Measurements from ENCODE around the gene COL17A1. TPM values are rescaled to one million over a fixed set of nuclear protein-coding genes. Genes with fewer than 3 reads are reported as not detected.

Gene COL17A1
- total RNA-seq, 1 donor from 2014 or later, result 10.1 TPM

DNA sequence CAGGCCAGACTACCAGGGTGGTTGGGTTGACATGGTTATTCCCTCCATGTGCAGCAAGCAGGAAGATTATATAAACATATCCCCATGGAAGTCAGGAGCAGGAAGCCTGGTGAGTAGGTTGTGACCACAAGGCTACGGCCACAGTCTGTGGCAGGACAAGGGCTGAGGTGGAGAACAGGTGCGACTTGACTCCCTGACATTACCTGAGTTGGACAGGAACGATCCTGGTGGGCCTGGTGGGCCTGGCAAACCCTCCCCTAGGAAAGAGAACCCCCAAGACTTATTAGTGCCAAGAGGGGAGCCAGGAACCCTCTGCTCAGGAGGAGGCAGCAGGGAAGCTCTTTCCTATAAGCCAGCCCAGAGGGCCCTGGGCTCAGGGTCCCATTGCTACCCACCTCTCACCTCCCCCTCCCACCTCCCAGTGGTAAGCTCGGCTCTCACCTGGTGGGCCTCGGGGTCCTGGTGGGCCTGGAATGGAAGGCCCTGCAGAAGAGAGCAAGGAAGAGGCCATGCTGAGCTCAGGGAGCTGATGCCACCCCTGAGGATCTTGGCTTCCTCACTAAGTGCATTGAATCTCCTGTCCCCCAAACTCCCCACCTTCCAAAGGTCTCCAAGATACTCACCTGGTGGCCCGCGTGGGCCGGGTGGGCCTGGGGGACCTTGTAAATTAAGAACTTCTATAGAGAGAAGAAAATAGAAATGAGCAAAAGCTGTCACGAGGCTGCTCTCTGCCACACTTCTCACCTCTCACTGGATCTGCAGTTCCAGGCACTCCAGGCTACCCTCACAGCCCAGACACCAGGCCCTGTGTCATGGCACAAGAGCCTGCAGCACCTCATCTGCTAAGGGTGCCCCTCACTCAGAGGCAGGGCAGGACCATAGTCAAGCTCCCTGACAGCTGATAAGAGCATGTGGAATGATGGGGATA is 44.6 kb downstream of the COL17A1 start:
- H2AFZ ChIP-seq (ENCODE audit: low read depth, low read length), result no peak overlapping the region
- no peaks in the 10 kb centered on the region for H3K9me3 ChIP-seq (ENCODE audit: insufficient read depth, low read depth, low read length)
- H3K79me2 ChIP-seq (ENCODE audit: insufficient read depth, low read length), result no peaks in the 10 kb centered on the region
- peaks cover 2% of the 10 kb centered on the region for H3K9me3 Mint-ChIP-seq (ENCODE audit: unreplicated experiment)
- H3K4me1 ChIP-seq (ENCODE audit: insufficient read depth, low read length), result no peaks in the 10 kb centered on the region
- no peak overlapping the region for H3K9ac ChIP-seq (ENCODE audit: low read length)
- TF ChIP-seq EZH2 (IDR thresholded peaks at IDR 0.05; ENCODE audit: insufficient read depth, low read length), result no peak
- TF ChIP-seq, protein P1, sequence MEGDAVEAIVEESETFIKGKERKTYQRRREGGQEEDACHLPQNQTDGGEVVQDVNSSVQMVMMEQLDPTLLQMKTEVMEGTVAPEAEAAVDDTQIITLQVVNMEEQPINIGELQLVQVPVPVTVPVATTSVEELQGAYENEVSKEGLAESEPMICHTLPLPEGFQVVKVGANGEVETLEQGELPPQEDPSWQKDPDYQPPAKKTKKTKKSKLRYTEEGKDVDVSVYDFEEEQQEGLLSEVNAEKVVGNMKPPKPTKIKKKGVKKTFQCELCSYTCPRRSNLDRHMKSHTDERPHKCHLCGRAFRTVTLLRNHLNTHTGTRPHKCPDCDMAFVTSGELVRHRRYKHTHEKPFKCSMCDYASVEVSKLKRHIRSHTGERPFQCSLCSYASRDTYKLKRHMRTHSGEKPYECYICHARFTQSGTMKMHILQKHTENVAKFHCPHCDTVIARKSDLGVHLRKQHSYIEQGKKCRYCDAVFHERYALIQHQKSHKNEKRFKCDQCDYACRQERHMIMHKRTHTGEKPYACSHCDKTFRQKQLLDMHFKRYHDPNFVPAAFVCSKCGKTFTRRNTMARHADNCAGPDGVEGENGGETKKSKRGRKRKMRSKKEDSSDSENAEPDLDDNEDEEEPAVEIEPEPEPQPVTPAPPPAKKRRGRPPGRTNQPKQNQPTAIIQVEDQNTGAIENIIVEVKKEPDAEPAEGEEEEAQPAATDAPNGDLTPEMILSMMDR (IDR thresholded peaks at IDR 0.05; ENCODE audit: insufficient read depth, low read depth, low read length), result no peak
- H3K27me3 Mint-ChIP-seq (ENCODE audit: low read depth, unreplicated experiment), result peaks cover 10% of the 10 kb centered on the region
- H3K4me3 Mint-ChIP-seq (ENCODE audit: unreplicated experiment), result no peak overlapping the region
- peaks cover 1% of the 10 kb centered on the region for H3K4me1 Mint-ChIP-seq (ENCODE audit: low read depth, unreplicated experiment)
- no peaks in the 10 kb centered on the region for H3K36me3 ChIP-seq (ENCODE audit: insufficient read depth, low read length)
- peaks cover 2% of the 10 kb centered on the region for H3K36me3 Mint-ChIP-seq (ENCODE audit: low read depth, unreplicated experiment)
- peaks cover 2% of the 10 kb centered on the region for H3K27me3 ChIP-seq (ENCODE audit: insufficient read depth, low read length)
- no peak overlapping the region for H3K4me2 ChIP-seq (ENCODE audit: low read length)
- FAIRE-seq (no peak), DNase-seq (ENCODE audit: low read depth) (no peak)
- H3K27ac Mint-ChIP-seq (ENCODE audit: unreplicated experiment), result no peak overlapping the region
- no peak overlapping the region for H3K27ac ChIP-seq (ENCODE audit: low read depth, low read length)
- H3K4me3 ChIP-seq (ENCODE audit: insufficient read depth, low read depth, low read length), result no peak overlapping the region
- H4K20me1 ChIP-seq (ENCODE audit: insufficient read depth, low read length), result no peaks in the 10 kb centered on the region

DNA sequence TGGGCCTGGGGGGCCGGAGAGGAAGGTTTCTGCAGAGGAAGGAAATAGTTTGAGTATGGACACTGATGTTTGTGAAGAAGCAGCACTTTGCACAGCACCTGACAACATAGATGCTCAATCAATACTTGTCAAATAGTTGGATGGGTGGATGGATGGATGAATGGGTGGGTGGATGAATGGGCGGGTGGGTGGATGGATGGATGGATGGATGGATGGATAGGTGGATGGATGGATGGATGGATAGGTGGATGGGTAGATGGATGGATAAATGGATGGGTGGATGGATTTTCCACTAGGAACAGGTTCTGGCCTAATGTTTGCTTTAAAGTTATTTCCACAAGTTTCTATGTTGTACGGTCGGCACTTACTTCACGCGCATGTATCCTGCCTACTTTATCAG is 45.3 kb downstream of the COL17A1 start:
- no peaks in the 10 kb centered on the region for H3K9me3 ChIP-seq (ENCODE audit: insufficient read depth, low read depth, low read length)
- no peak for TF ChIP-seq EZH2 (IDR thresholded peaks at IDR 0.05; ENCODE audit: insufficient read depth, low read length)
- TF ChIP-seq, protein P1 (IDR thresholded peaks at IDR 0.05; ENCODE audit: insufficient read depth, low read depth, low read length), result no peak
- H3K4me3 ChIP-seq (ENCODE audit: insufficient read depth, low read depth, low read length), result no peak overlapping the region
- FAIRE-seq (no peak), DNase-seq (ENCODE audit: low read depth) (no peak)
- no peak overlapping the region for H3K4me3 Mint-ChIP-seq (ENCODE audit: unreplicated experiment)
- H3K27me3 ChIP-seq (ENCODE audit: insufficient read depth, low read length), result peaks cover 2% of the 10 kb centered on the region
- H3K36me3 Mint-ChIP-seq (ENCODE audit: low read depth, unreplicated experiment), result peaks cover 2% of the 10 kb centered on the region
- no peak overlapping the region for H3K4me2 ChIP-seq (ENCODE audit: low read length)
- H4K20me1 ChIP-seq (ENCODE audit: insufficient read depth, low read length), result no peaks in the 10 kb centered on the region
- no peak overlapping the region for H3K27ac Mint-ChIP-seq (ENCODE audit: unreplicated experiment)
- H3K79me2 ChIP-seq (ENCODE audit: insufficient read depth, low read length), result no peaks in the 10 kb centered on the region
- H3K4me1 ChIP-seq (ENCODE audit: insufficient read depth, low read length), result no peaks in the 10 kb centered on the region
- peaks cover 2% of the 10 kb centered on the region for H3K9me3 Mint-ChIP-seq (ENCODE audit: unreplicated experiment)
- H2AFZ ChIP-seq (ENCODE audit: low read depth, low read length), result no peak overlapping the region
- H3K9ac ChIP-seq (ENCODE audit: low read length), result no peak overlapping the region
- peaks cover 10% of the 10 kb centered on the region for H3K27me3 Mint-ChIP-seq (ENCODE audit: low read depth, unreplicated experiment)
- no peaks in the 10 kb centered on the region for H3K36me3 ChIP-seq (ENCODE audit: insufficient read depth, low read length)
- no peak overlapping the region for H3K27ac ChIP-seq (ENCODE audit: low read depth, low read length)
- H3K4me1 Mint-ChIP-seq (ENCODE audit: low read depth, unreplicated experiment), result peaks cover 1% of the 10 kb centered on the region
